CD4-positive, alpha-beta T cell treated with Interleukin-10 for 1 hour (primary cell): ENCODE data around the gene BAD.
A peak's percentile ranks its signal among the peaks of the same experiment; 100 is the strongest.

ENCODE experiments used
- DNase-seq: peaks from one replicate; pipeline ENCODE4 v3.0.0-alpha.2; 2020

Gene BAD

GRCh38 chr11:64227405-64227956 is 57.0 kb downstream of the BAD start:
- no peak for DNase-seq

- DNase-seq, result peak; percentile 71
Measured at GRCh38 chr11:64226507-64227051, 57.9 kb downstream of the BAD start.

DNA sequence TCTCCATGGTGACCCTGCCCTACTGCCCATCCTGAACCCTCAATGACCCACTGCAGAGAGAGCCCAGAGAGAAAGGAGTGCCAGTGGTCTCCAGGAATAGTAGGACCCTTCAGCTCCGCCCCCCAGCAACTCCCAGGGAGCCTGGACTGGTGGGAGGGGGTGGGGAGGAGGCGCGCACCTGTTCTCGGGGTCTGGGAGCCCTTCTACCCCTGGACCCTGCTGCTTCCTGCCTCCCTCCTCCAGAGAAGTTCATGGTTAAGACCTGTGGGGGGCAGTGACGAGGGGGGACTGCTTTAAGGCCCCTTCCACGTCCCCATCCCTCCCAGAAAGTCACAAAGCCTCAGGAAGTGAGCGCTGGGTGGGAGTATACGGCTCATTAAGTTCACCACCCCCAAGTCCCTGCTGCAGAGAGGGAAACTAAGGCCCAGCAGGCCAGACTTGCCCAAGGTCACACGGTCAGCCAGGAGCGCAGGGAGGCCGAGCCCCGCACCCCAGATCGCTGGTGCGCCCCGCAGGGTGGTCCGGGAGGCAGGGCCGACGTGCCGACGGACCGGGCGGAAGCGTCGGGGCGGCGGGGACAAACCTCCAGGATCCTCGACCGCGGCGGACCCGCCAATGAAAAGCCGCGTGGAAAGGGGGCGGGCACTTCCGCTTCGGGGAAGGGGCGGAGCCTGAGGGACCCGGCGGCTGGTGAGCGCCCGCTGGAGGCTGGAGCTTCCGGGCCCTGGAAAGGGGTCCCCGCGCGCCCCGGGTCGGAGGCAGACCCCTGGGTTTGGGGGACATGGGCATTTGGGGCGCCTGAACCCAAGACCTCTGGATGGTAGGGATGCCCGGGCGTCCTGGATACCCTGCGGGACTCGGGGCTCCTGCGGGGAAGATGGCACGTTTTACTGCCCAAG is 58.6 kb downstream of the BAD start, which contains the start of the genes NUDT22 and TRPT1:
TSS of gene NUDT22 (plus strand) at position 667 of the 899 bp plus-strand sequence. CDS start 379 bp downstream, outside the sequence.
TSS of gene TRPT1 (minus strand) at position 579 of the 899 bp plus-strand sequence. CDS start at position 253, 326 bp downstream.
- peak; percentile 89 for DNase-seq

DNA sequence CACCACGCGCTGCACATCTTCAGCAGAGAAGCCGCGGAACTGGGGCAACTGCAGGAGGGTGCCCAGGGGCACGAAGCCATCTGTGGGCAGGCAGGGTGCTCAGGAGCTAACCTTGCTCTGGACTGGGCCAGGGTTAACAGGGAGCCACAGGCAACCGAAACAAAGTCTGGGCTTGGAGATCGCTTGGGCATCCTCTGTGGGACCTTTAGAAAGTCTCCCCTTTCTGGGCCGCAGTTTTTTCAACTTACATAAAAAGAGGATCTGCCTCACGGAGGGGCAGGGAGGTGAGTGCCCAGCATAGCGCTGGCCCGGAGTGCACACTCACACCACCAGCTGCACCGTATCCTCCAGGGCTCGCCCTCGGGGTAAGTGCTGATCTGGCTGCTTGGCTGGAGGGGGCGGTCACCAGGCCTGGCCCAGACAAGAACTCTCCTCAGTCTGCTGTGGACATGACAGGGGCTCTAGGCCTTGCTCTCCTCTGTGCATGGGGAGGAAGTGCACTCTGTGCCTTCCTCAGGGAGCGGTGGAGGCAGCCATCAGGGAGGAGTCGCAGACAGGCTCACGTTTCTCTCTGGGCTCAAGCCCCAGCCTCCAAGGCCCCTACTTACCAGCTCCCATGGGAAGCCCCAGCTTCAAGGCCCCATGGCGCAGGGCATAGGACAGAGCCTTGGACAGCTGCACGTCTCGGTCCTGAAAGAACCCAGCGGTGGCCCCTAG is 59.4 kb downstream of the BAD start:
- DNase-seq, result no peak

- no peak for DNase-seq
Measured at GRCh38 chr11:64224151-64224890, 60.1 kb downstream of the BAD start.

DNA sequence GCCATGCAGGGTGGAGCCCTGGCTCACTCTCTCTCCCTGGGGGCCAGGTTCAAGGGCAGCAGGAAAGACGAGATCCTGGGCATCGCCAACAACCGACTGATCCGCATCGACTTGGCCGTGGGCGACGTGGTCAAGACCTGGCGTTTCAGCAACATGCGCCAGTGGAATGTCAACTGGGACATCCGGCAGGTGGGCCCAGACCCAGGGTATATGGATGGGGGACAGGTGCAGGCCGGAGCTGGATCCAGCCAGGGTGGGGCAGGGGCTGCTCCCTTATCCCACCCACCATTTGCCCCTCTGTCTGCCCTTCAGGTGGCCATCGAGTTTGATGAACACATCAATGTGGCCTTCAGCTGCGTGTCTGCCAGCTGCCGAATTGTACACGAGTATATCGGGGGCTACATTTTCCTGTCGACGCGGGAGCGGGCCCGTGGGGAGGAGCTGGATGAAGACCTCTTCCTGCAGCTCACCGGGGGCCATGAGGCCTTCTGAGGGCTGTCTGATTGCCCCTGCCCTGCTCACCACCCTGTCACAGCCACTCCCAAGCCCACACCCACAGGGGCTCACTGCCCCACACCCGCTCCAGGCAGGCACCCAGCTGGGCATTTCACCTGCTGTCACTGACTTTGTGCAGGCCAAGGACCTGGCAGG is 61.3 kb downstream of the BAD start:
- DNase-seq, result no peak

GRCh38 chr11:64222651-64223000 is 61.8 kb downstream of the BAD start:
- no peak for DNase-seq

DNA sequence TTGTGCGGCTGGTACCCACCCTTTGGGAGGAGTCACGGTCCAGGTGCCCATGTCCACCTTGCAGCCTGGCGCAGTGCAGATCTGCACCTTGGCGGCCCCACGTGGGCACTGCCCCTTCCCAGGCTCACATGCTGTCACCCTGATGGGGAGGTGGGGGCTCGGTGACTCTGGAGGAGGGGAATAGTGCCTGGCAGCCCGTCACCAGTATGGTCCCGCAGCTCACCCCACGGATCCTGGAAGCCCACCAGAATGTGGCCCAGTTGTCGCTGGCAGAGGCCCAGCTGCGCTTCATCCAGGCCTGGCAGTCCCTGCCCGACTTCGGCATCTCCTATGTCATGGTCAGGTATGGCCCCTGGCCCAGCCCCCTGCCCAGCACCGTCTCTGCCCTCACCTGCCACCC is 63.7 kb downstream of the BAD start:
- DNase-seq, result no peak

DNA sequence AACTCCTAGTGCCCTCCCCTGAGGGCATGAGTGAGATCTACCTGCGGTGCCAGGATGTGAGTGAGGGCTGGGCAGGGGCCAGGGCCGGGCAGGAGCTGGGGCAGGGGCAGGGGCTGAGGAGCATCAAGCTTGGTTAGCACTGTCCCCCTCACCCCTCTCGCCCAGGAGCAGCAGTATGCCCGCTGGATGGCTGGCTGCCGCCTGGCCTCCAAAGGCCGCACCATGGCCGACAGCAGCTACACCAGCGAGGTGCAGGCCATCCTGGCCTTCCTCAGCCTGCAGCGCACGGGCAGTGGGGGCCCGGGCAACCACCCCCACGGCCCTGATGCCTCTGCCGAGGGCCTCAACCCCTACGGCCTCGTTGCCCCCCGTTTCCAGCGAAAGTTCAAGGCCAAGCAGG is 64.2 kb downstream of the BAD start:
- DNase-seq, result no peak
